KMS-11 (cell line): ENCODE results near the gene POU3F1.

Source experiments
- H2AFZ ChIP-seq: fragments of 200-600 bp; sonication (generic); 2 replicates; pipeline ENCODE4 v1.6.1; 2016; ENCODE audit warnings: antibody characterized with exemption, mixed run types, low read depth
- H3K27ac ChIP-seq: fragments of 200-600 bp; sonication (generic); 2 replicates; pipeline ENCODE4 v1.6.1; 2016; ENCODE audit warnings: mild to moderate bottlenecking, mixed run types
- H3K27me3 ChIP-seq: fragments of 200-600 bp; sonication (generic); 2 replicates; pipeline ENCODE4 v1.6.1; 2017; ENCODE audit warnings: mild to moderate bottlenecking, low read depth, mixed run types, moderate library complexity; ENCODE audit not compliant: insufficient read depth
- H3K36me3 ChIP-seq: fragments of 200-600 bp; sonication (generic); 2 replicates; pipeline ENCODE4 v1.6.1; 2017; ENCODE audit warnings: mild to moderate bottlenecking, mixed run types; ENCODE audit not compliant: insufficient read depth
- H3K4me1 ChIP-seq: fragments of 200-600 bp; sonication (generic); 2 replicates; pipeline ENCODE4 v1.6.1; 2016; ENCODE audit warnings: mild to moderate bottlenecking, low read depth, mixed run types; ENCODE audit not compliant: poor library complexity, severe bottlenecking
- H3K4me2 ChIP-seq: fragments of 200-600 bp; sonication (generic); 2 replicates; pipeline ENCODE4 v1.7.0; 2016; ENCODE audit warnings: mild to moderate bottlenecking, mixed run types
- H3K4me3 ChIP-seq: fragments of 200-600 bp; sonication (generic); IDR thresholded peaks from 2 replicates; pipeline ENCODE4 v1.6.1; 2017; ENCODE audit warnings: low read depth, low read length, mixed read lengths; ENCODE audit not compliant: insufficient read depth
- H3K79me2 ChIP-seq: fragments of 200-600 bp; sonication (generic); 2 replicates; pipeline ENCODE4 v1.6.1; 2016; ENCODE audit warnings: low read depth, mixed run types; ENCODE audit not compliant: insufficient read depth
- H3K9ac ChIP-seq: fragments of 200-600 bp; sonication (generic); 2 replicates; pipeline ENCODE4 v1.6.1; 2016; ENCODE audit warnings: mild to moderate bottlenecking, mixed run types
- H4K20me1 ChIP-seq: fragments of 200-600 bp; sonication (generic); 2 replicates; pipeline ENCODE4 v1.6.1; 2016; ENCODE audit warnings: mild to moderate bottlenecking, mixed run types; ENCODE audit not compliant: insufficient read depth
- TF ChIP-seq, protein P1 (sequence below): fragments of 200-600 bp; sonication (generic); conservative IDR thresholded peaks from 2 replicates; pipeline ENCODE4 v1.6.1; 2017; ENCODE audit warnings: low read depth, mild to moderate bottlenecking, antibody characterized with exemption, low read length, moderate library complexity, mixed read lengths

The POU3F1 gene

DNA sequence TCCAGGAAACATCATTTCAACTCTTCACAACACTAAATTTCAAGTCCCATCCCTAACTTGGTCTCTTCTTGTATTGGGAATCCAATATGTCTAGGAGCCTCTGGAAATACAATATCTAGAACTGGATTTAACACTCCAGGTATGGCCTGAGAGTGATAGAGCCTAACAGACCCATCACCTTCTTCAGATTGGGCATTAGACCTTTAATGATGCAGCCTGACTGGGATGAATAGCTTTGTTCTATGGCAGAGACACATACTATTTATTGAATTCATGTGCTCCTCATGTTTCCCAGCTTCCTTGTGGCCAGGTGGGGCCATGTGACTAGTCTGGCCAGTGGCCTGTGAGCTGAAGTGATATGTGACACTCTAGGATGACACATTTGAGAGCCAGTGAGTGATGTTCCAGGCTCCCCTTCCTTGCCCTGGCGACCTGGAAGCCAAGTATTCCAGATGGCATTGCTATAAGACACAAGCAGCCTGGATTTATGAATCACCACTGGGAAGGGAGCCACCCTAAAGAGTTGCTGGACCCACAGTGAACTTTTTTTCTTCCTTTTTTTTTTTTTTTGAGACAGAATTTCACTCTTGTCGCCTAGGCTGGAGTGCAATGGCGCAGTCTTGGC is 31.0 kb upstream of the POU3F1 start:
- no peaks in the 10 kb centered on the region for H3K4me1 ChIP-seq
- no peaks in the 10 kb centered on the region for H3K27me3 ChIP-seq
- TF ChIP-seq, protein P1, sequence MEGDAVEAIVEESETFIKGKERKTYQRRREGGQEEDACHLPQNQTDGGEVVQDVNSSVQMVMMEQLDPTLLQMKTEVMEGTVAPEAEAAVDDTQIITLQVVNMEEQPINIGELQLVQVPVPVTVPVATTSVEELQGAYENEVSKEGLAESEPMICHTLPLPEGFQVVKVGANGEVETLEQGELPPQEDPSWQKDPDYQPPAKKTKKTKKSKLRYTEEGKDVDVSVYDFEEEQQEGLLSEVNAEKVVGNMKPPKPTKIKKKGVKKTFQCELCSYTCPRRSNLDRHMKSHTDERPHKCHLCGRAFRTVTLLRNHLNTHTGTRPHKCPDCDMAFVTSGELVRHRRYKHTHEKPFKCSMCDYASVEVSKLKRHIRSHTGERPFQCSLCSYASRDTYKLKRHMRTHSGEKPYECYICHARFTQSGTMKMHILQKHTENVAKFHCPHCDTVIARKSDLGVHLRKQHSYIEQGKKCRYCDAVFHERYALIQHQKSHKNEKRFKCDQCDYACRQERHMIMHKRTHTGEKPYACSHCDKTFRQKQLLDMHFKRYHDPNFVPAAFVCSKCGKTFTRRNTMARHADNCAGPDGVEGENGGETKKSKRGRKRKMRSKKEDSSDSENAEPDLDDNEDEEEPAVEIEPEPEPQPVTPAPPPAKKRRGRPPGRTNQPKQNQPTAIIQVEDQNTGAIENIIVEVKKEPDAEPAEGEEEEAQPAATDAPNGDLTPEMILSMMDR: no peak
- no peak overlapping the region for H3K9ac ChIP-seq
- no peak overlapping the region for H3K4me3 ChIP-seq
- H4K20me1 ChIP-seq: no peaks in the 10 kb centered on the region
- H3K27ac ChIP-seq: no peak overlapping the region
- H3K36me3 ChIP-seq: no peaks in the 10 kb centered on the region
- no peaks in the 10 kb centered on the region for H3K79me2 ChIP-seq
- H2AFZ ChIP-seq: no peak overlapping the region
- H3K4me2 ChIP-seq: no peak overlapping the region

DNA sequence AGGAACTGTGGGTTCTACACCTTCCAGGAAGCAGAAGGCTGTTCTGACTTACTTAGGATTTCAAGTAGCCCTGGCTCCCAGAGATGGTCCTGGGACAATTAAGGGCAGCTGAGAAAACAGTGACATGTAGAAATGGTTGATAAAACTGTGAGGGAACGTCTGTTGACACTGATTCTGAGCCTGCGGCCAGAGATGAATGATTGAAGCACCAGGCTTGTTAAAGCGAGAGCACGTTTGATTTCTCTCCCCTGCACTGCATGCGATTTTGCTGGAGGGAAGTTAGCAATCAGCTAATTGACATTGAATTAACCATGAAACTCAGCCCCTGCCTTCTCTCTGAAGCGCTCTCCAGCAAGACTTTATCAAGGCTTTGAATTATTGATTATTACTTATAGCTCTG is 29.9 kb upstream of the POU3F1 start:
- no peaks in the 10 kb centered on the region for H4K20me1 ChIP-seq
- no peak overlapping the region for H3K4me2 ChIP-seq
- H3K27ac ChIP-seq: no peak overlapping the region
- no peaks in the 10 kb centered on the region for H3K36me3 ChIP-seq
- H3K27me3 ChIP-seq: no peaks in the 10 kb centered on the region
- no peak overlapping the region for H2AFZ ChIP-seq
- no peaks in the 10 kb centered on the region for H3K4me1 ChIP-seq
- no peaks in the 10 kb centered on the region for H3K79me2 ChIP-seq
- H3K9ac ChIP-seq: no peak overlapping the region
- TF ChIP-seq, protein P1: no peak
- no peak overlapping the region for H3K4me3 ChIP-seq

DNA sequence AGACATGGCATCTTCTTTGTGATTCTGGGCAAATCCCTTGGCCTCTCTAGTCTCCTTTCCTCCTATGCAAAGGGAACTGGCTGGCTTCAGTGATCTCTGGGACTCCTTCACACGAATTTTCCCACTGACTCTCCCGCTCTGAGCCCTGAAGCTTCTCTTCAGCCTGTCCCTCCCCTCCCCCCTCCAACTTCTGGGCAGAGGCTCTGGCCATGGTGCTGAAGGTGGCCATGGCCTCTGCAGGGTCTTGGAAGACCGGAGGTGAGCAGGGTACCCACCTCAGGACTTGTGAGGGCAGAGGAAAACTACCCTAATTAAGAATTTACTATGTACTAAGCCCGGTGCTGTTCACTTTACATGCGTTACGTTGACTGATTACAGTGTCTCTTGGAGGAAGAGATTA is 29.4 kb upstream of the POU3F1 start:
- TF ChIP-seq, protein P1: no peak
- no peaks in the 10 kb centered on the region for H3K79me2 ChIP-seq

DNA sequence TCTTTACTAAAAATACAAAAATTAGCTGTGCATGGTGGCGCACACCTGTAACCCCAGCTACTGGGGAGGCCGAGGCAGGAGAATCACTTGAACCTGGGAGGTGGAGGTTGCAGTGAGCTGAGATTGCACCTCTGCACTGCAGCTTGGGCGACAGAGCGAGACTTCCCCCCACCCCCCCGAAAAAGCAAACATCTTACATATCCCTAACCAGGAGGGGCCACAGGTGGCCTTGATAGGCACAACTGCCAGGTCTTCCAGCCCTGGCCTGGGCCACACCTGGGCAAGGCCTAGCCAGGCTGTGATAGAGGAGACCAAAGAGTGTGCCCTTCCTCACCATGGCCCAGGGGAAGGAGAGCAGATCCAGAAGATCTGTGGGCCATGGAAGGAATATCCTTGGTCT is 28.6 kb upstream of the POU3F1 start:
- no peaks in the 10 kb centered on the region for H3K79me2 ChIP-seq
- TF ChIP-seq, protein P1: no peak
- no peak overlapping the region for H3K27ac ChIP-seq
- H3K4me3 ChIP-seq: no peak overlapping the region
- H3K4me1 ChIP-seq: no peaks in the 10 kb centered on the region
- no peaks in the 10 kb centered on the region for H4K20me1 ChIP-seq
- no peak overlapping the region for H3K9ac ChIP-seq
- no peaks in the 10 kb centered on the region for H3K36me3 ChIP-seq
- no peak overlapping the region for H2AFZ ChIP-seq
- no peak overlapping the region for H3K4me2 ChIP-seq
- H3K27me3 ChIP-seq: no peaks in the 10 kb centered on the region

More for the DNA sequence above, 29.4 kb upstream of the POU3F1 start:
- Histone ChIP-seq H3K27ac (no peak overlapping the region), H4K20me1 (no peaks in the 10 kb centered on the region), H3K27me3 (no peaks in the 10 kb centered on the region), H2AFZ (no peak overlapping the region), H3K4me1 (no peaks in the 10 kb centered on the region), H3K9ac (no peak overlapping the region), H3K4me3 (no peak overlapping the region), H3K36me3 (no peaks in the 10 kb centered on the region), H3K4me2 (no peak overlapping the region)
